ENCODE results near the gene PTPRK. TPM values are rescaled to one million over a fixed set of nuclear protein-coding genes. Genes with fewer than 3 reads are reported as not detected.

The PTPRK gene
- total and polyA plus RNA-seq, 9 of the 15 experiments (the other 6 are each of a cell fraction or from before 2014, with no cell fraction given) = 0.04 to 0.51 TPM; not detected in 7

- TF ChIP-seq, protein P1, sequence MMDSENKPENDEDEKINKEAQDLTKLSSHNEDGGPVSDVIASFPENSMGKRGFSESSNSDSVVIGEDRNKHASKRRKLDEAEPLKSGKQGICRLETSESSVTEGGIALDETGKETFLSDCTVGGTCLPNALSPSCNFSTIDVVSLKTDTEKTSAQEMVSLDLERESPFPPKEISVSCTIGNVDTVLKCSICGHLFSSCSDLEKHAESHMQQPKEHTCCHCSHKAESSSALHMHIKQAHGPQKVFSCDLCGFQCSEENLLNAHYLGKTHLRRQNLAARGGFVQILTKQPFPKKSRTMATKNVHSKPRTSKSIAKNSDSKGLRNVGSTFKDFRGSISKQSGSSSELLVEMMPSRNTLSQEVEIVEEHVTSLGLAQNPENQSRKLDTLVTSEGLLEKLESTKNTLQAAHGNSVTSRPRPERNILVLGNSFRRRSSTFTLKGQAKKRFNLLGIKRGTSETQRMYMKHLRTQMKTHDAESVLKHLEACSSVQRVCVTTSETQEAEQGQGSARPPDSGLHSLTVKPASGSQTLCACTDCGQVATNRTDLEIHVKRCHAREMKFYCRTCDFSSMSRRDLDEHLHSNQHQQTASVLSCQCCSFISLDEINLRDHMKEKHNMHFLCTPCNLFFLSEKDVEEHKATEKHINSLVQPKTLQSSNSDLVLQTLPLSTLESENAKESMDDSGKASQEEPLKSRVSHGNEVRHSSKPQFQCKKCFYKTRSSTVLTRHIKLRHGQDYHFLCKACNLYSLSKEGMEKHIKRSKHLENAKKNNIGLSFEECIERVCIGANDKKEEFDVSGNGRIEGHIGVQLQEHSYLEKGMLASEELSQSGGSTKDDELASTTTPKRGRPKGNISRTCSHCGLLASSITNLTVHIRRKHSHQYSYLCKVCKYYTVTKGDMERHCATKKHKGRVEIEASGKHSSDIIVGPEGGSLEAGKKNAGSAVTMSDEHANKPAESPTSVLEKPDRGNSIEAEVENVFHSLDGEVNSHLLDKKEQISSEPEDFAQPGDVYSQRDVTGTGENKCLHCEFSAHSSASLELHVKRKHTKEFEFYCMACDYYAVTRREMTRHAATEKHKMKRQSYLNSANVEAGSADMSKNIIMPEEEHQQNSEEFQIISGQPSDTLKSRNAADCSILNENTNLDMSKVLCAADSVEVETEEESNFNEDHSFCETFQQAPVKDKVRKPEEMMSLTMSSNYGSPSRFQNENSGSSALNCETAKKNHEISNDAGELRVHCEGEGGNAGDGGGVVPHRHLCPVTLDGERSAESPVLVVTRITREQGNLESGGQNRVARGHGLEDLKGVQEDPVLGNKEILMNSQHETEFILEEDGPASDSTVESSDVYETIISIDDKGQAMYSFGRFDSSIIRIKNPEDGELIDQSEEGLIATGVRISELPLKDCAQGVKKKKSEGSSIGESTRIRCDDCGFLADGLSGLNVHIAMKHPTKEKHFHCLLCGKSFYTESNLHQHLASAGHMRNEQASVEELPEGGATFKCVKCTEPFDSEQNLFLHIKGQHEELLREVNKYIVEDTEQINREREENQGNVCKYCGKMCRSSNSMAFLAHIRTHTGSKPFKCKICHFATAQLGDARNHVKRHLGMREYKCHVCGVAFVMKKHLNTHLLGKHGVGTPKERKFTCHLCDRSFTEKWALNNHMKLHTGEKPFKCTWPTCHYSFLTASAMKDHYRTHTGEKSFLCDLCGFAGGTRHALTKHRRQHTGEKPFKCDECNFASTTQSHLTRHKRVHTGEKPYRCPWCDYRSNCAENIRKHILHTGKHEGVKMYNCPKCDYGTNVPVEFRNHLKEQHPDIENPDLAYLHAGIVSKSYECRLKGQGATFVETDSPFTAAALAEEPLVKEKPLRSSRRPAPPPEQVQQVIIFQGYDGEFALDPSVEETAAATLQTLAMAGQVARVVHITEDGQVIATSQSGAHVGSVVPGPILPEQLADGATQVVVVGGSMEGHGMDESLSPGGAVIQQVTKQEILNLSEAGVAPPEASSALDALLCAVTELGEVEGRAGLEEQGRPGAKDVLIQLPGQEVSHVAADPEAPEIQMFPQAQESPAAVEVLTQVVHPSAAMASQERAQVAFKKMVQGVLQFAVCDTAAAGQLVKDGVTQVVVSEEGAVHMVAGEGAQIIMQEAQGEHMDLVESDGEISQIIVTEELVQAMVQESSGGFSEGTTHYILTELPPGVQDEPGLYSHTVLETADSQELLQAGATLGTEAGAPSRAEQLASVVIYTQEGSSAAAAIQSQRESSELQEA (IDR thresholded peaks at IDR 0.05; ENCODE audit: low read depth) = no peak
- TF ChIP-seq ATF3 (IDR thresholded peaks at IDR 0.05) (no peak), ATF3 (CRISPR knock-in tag; conservative IDR thresholded peaks at IDR 0.05) (no peak), ZBTB40 (IDR thresholded peaks at IDR 0.05) (no peak), ZBTB40 (CRISPR knock-in tag; IDR thresholded peaks at IDR 0.05) (no peak), FOXA3 (CRISPR knock-in tag; conservative IDR thresholded peaks at IDR 0.05 in 1 of 2, IDR thresholded peaks at IDR 0.05 in 1 of 2) (no peak), ZNF76 (CRISPR knock-in tag; IDR thresholded peaks at IDR 0.05; ENCODE audit: borderline replicate concordance) (no peak), PCBP2 (IDR thresholded peaks at IDR 0.05; ENCODE audit: low read depth, low read length, poor library complexity, severe bottlenecking) (no peak)
These were observed 209.9 kb downstream of the PTPRK start (continued) for GRCh38 chr6:128310451-128310850.

Measured in K562 (cell line).